Left lung (tissue), 10 donors: ENCODE measurements around the gene ZNF280B. TPM values are rescaled to one million over a fixed set of nuclear protein-coding genes. Genes with fewer than 3 reads are reported as not detected.
"Not testable (repeated sequence)": the region's sequence is repeated elsewhere in the genome, so short reads cannot be mapped to it uniquely, and the experiment has no call there.

ENCODE experiments used
- ATAC-seq: fragments of 200-7000 bp; cut with Tn5 transposase; one replicate; pipeline ENCODE4 v1.9.1; 2020; ENCODE audit warnings: moderate library complexity
- DNase-seq, 4 donors: peaks; one replicate each; pipeline ENCODE4 v3.0.0-alpha.2; 2013 to 2020
- H3K27ac ChIP-seq, 2 donors: fragments of 200-600 bp; sonication (generic) in 1 of 2; one replicate each; pipeline versions ENCODE4 v1.5.0 to v1.8.0; 2020 to 2021
- H3K27me3 ChIP-seq, 2 donors: fragments of 200-600 bp; sonication (generic) in 1 of 2; one replicate each; pipeline versions ENCODE4 v1.5.0 to v1.8.0; 2020 to 2021
- H3K36me3 ChIP-seq, 2 donors: fragments of 200-600 bp; sonication (generic) in 1 of 2; one replicate each; pipeline versions ENCODE4 v1.5.0 to v1.8.0; 2020 to 2021
- H3K4me1 ChIP-seq, 2 donors: fragments of 200-600 bp; one replicate each; pipeline ENCODE4 v1.8.0; 2021
- H3K4me3 ChIP-seq, 2 donors: fragments of 200-600 bp; sonication (generic) in 1 of 2; one replicate each; pipeline versions ENCODE4 v1.5.0 to v1.8.0; 2020 to 2021; ENCODE audit warnings: mild to moderate bottlenecking in 1 of 2
- H3K9me3 ChIP-seq, 2 donors: fragments of 200-600 bp; sonication (generic) in 1 of 2; one replicate each; pipeline versions ENCODE4 v1.5.0 to v1.8.0; 2020 to 2021
- CTCF ChIP-seq, 2 donors: fragments of 200-600 bp; sonication (generic) in 1 of 2; IDR thresholded peaks; one replicate each; pipeline versions ENCODE4 v1.5.0 to v1.8.0; 2021; ENCODE audit warnings: antibody characterized with exemption in 2 of 2
- intact Hi-C, 2 donors: fragments of 100-400 bp; cut with DNase I; formaldehyde crosslinking; loops; one replicate each; pipeline versions ENCODE4 v1.11.2 to v1.14.2; 2022
- polyA plus RNA-seq, 6 donors: library from polyadenylated mRNA; unstranded; fragments of 120-200 nt; gene quantifications; one replicate each; pipeline ENCODE4 v1.2.1, GENCODE V29; 2013; ENCODE audit not compliant: insufficient read length in 6 of 6
- total RNA-seq, 2 donors: library from RNA; stranded (reverse); fragmentation: NEBNext Ultra II Directional; extraction: Animal tissue kit (Norgen Biotek cat#: 25700); gene quantifications; one replicate each; pipeline ENCODE4 v1.2.1, GENCODE V29; 2021
- donor health status: DM: no; HTN: yes; CAD: no.
- donor health status: DM: no; HTN: no; CAD: no.

Gene ZNF280B
- total and polyA plus RNA-seq, 8 donors: 0.65 to 4.4 (median 3.8) TPM

GRCh38 chr22:22535662-22536061, 27.1 kb upstream of the ZNF280B start:
- Histone ChIP-seq H3K4me1 (no peaks in the 10 kb centered on the region), H3K27me3 (peaks cover 0 to under 1% of the 10 kb centered on the region in 2 donors), H3K4me3 (no peak overlapping the region), H3K36me3 (no peaks in the 10 kb centered on the region), H3K9me3 (no peaks in the 10 kb centered on the region), H3K27ac (no peak overlapping the region)
- DNase-seq (no peak), ATAC-seq (no peak)
- TF ChIP-seq CTCF (IDR thresholded peaks at IDR 0.05): no peak
- intact Hi-C loops: no loop called here

GRCh38 chr22:22534604-22535415, 26.3 kb upstream of the ZNF280B start:
- H3K4me1 ChIP-seq: no peaks in the 10 kb centered on the region
- ATAC-seq (no peak), DNase-seq (no peak)
- no peak for TF ChIP-seq CTCF (IDR thresholded peaks at IDR 0.05)
- H3K36me3 ChIP-seq: no peaks in the 10 kb centered on the region
- no peak overlapping the region for H3K27ac ChIP-seq
- no peaks in the 10 kb centered on the region for H3K27me3 ChIP-seq
- intact Hi-C loops: no loop called here
- H3K4me3 ChIP-seq: no peak overlapping the region
- H3K9me3 ChIP-seq: no peaks in the 10 kb centered on the region

- no peak for TF ChIP-seq CTCF (IDR thresholded peaks at IDR 0.05)
- Histone ChIP-seq H3K4me1 (no peaks in the 10 kb centered on the region), H3K27ac (no peak overlapping the region), H3K36me3 (no peaks in the 10 kb centered on the region), H3K9me3 (no peaks in the 10 kb centered on the region), H3K27me3 (no peaks in the 10 kb centered on the region), H3K4me3 (no peak overlapping the region)
- intact Hi-C loops: no loop called here
- DNase-seq (no peak), ATAC-seq (no peak)
Measured at GRCh38 chr22:22533863-22534262, 25.3 kb upstream of the ZNF280B start.

- Histone ChIP-seq H3K9me3 (no peaks in the 10 kb centered on the region), H3K27me3 (no peaks in the 10 kb centered on the region), H3K27ac (no peak overlapping the region), H3K4me1 (no peaks in the 10 kb centered on the region), H3K36me3 (no peaks in the 10 kb centered on the region), H3K4me3 (no peak overlapping the region)
- intact Hi-C loops: no loop called here
- no peak for ATAC-seq
- no peak for DNase-seq
- TF ChIP-seq CTCF (IDR thresholded peaks at IDR 0.05): no peak
Measured at GRCh38 chr22:22533417-22533816, 24.9 kb upstream of the ZNF280B start.

- ATAC-seq, DNase-seq, H3K9me3 ChIP-seq, H3K4me3 ChIP-seq, H3K36me3 ChIP-seq, H3K27ac ChIP-seq, H3K27me3 ChIP-seq, intact Hi-C loops, H3K4me1 ChIP-seq: not testable (repeated sequence)
Measured at GRCh38 chr22:22532547-22533071, 24.1 kb upstream of the ZNF280B start.
